PC-3 (cell line): Measurements from ENCODE around the gene C16orf74. TPM values are rescaled to one million over a fixed set of nuclear protein-coding genes. Genes with fewer than 3 reads are reported as not detected.

Source experiments
- ATAC-seq: fragments of 200-7000 bp; cut with Tn5 transposase; 2 replicates; pipeline ENCODE4 v1.9.1; 2020; ENCODE audit warnings: mild to moderate bottlenecking, moderate library complexity
- BruUV-seq: library from RNA; stranded (reverse); fragments of 400-500 nt; replicated peaks from 2 replicates; lab custom pipeline; 2021; lab: Mats Ljungman, UMichigan
- CTCF ChIA-PET: fragments of 300-600 bp; sonication (Branson Sonifier 250); formaldehyde crosslinking; loops from one replicate; lab custom pipeline; 2022; ENCODE audit warnings: antibody characterized with exemption; lab: Charles Lee
- POLR2A ChIA-PET: fragments of 300-600 bp; sonication (Branson Sonifier 250); formaldehyde crosslinking; loops from one replicate; lab custom pipeline; 2022; ENCODE audit warnings: antibody characterized with exemption; ENCODE audit not compliant: unreplicated experiment; lab: Charles Lee
- DNase-seq: peaks from one replicate; pipeline ENCODE4 v3.0.0-alpha.2; 2015
- H2AFZ ChIP-seq: fragments of 300-600 bp; sonication (generic); 2 replicates; pipeline ENCODE4 v1.6.0; 2016; ENCODE audit warnings: antibody characterized with exemption, low read length
- H3F3A ChIP-seq: fragments of 300-600 bp; sonication (generic); one replicate; pipeline ENCODE4 v1.6.0; 2017; ENCODE audit warnings: antibody characterized with exemption, low read length, control low read depth, mild to moderate bottlenecking; ENCODE audit not compliant: unreplicated experiment
- H3K27ac ChIP-seq: fragments of 300-600 bp; sonication (generic); 2 replicates; pipeline ENCODE4 v1.5.1; 2016; ENCODE audit warnings: mild to moderate bottlenecking, low read length
- H3K27me3 ChIP-seq: fragments of 300-600 bp; sonication (generic); 2 replicates; pipeline ENCODE4 v1.6.1; 2016; ENCODE audit warnings: low read length, mixed read lengths
- H3K36me3 ChIP-seq: fragments of 300-600 bp; sonication (generic); 2 replicates; pipeline ENCODE4 v1.6.1; 2016; ENCODE audit warnings: low read depth, mixed run types, low read length, mixed read lengths
- H3K4me1 ChIP-seq: fragments of 300-600 bp; sonication (generic); 2 replicates; pipeline ENCODE4 v1.5.1; 2016; ENCODE audit warnings: low read length; ENCODE audit not compliant: insufficient read depth
- H3K4me2 ChIP-seq: fragments of 300-600 bp; sonication (generic); 2 replicates; pipeline ENCODE4 v1.6.0; 2016; ENCODE audit warnings: low read length
- H3K4me3 ChIP-seq: fragments of 300-600 bp; sonication (generic); 2 replicates; pipeline ENCODE4 v1.5.1; 2016; ENCODE audit warnings: mild to moderate bottlenecking, low read length, mixed read lengths
- H3K79me2 ChIP-seq: fragments of 300-600 bp; sonication (generic); 2 replicates; pipeline ENCODE4 v1.6.1; 2017; ENCODE audit warnings: low read length, mixed read lengths
- H3K9ac ChIP-seq: fragments of 300-600 bp; sonication (generic); 2 replicates; pipeline ENCODE4 v1.6.0; 2016; ENCODE audit warnings: mild to moderate bottlenecking, low read length
- H3K9me2 ChIP-seq: fragments of 300-600 bp; sonication (generic); replicated peaks from 2 replicates; pipeline ENCODE4 v1.6.1; 2016; ENCODE audit warnings: mixed run types, low read length, mixed read lengths
- H3K9me3 ChIP-seq: fragments of 300-600 bp; sonication (generic); 2 replicates; pipeline ENCODE4 v1.6.1; 2016; ENCODE audit warnings: low read length, mixed read lengths
- H4K20me1 ChIP-seq: fragments of 300-600 bp; sonication (generic); 2 replicates; pipeline ENCODE4 v1.6.1; 2016; ENCODE audit warnings: low read length, mixed read lengths
- CTCF ChIP-seq: fragments of 300-600 bp; sonication (generic); conservative IDR thresholded peaks from 2 replicates; pipeline ENCODE4 v1.5.1; 2017; ENCODE audit warnings: antibody characterized with exemption, low read depth, mild to moderate bottlenecking, low read length
- EZH2 ChIP-seq: fragments of 300-600 bp; sonication (generic); IDR thresholded peaks from one replicate; pipeline ENCODE4 v1.6.1; 2017; ENCODE audit warnings: antibody characterized with exemption, mild to moderate bottlenecking, low read length; ENCODE audit not compliant: unreplicated experiment
- EZH2phosphoT487 ChIP-seq: fragments of 300-600 bp; sonication (generic); IDR thresholded peaks from 2 replicates; pipeline ENCODE4 v1.6.1; 2018; ENCODE audit warnings: mild to moderate bottlenecking, antibody characterized with exemption, low read length, borderline replicate concordance
- intact Hi-C: fragments of 100-400 bp; cut with micrococcal nuclease; formaldehyde crosslinking; loops from 2 replicates; pipeline ENCODE4 v1.9.0; 2023
- total RNA-seq: library from RNA; depleted of rRNA; stranded (reverse); fragments of >200 nt; gene quantifications from 2 replicates; pipeline ENCODE4 v1.2.3, GENCODE V29; 2014

The C16orf74 gene
- total RNA-seq, 1 experiment from 2014 or later = 71.0 TPM

- no peak for DNase-seq
- Histone ChIP-seq H3F3A (no peaks in the 10 kb centered on the region), H3K9me2 (no peaks in the 10 kb centered on the region), H2AFZ (no peak overlapping the region), H3K4me2 (no peak overlapping the region), H3K4me3 (no peak overlapping the region), H3K9ac (no peak overlapping the region), H4K20me1 (no peaks in the 10 kb centered on the region), H3K27me3 (no peaks in the 10 kb centered on the region), H3K36me3 (peaks cover 14% of the 10 kb centered on the region; the same call in 1 of the 2 replicates), H3K4me1 (no peaks in the 10 kb centered on the region), H3K79me2 (no peaks in the 10 kb centered on the region), H3K27ac (no peak overlapping the region), H3K9me3 (no peaks in the 10 kb centered on the region)
- ATAC-seq = no peak
- no TSS peak for BruUV-seq
- TF ChIP-seq EZH2phosphoT487 (no peak), CTCF (no peak), EZH2 (no peak)
- CTCF ChIA-PET = no interaction called here
- intact Hi-C loops = no loop called here
- POLR2A ChIA-PET = no interaction called here
These were observed 40.9 kb downstream of the C16orf74 start for GRCh38 chr16:85709766-85710585.

- Histone ChIP-seq H3K79me2 (no peaks in the 10 kb centered on the region), H3K4me1 (no peaks in the 10 kb centered on the region), H3K4me3 (no peak overlapping the region), H3K27me3 (no peaks in the 10 kb centered on the region), H3K9me3 (no peaks in the 10 kb centered on the region), H3K9me2 (no peaks in the 10 kb centered on the region), H3K27ac (no peak overlapping the region), H3K9ac (no peak overlapping the region), H4K20me1 (no peaks in the 10 kb centered on the region), H3K36me3 (peaks cover 14% of the 10 kb centered on the region; the same call in 1 of the 2 replicates), H3K4me2 (no peak overlapping the region), H3F3A (no peaks in the 10 kb centered on the region), H2AFZ (no peak overlapping the region)
- intact Hi-C loops = no loop called here
- no peak for DNase-seq
- CTCF ChIA-PET = no interaction called here
- no TSS peak for BruUV-seq
- TF ChIP-seq EZH2phosphoT487 (no peak), CTCF (no peak), EZH2 (no peak)
- no peak for ATAC-seq
- POLR2A ChIA-PET = no interaction called here
These were observed 42.6 kb downstream of the C16orf74 start for GRCh38 chr16:85708338-85708737.

GRCh38 chr16:85707528-85708095 lies 43.3 kb downstream of the C16orf74 start:
- no peak overlapping the region for H3K9ac ChIP-seq
- H4K20me1 ChIP-seq = no peaks in the 10 kb centered on the region
- DNase-seq (no peak), ATAC-seq (no peak)
- H3K36me3 ChIP-seq = peaks cover 10% of the 10 kb centered on the region; the same call in 1 of the 2 replicates
- no peaks in the 10 kb centered on the region for H3K4me1 ChIP-seq
- no peaks in the 10 kb centered on the region for H3K79me2 ChIP-seq
- TF ChIP-seq CTCF = no peak
- no peak for TF ChIP-seq EZH2phosphoT487
- no peak for TF ChIP-seq EZH2
- H3K4me3 ChIP-seq = no peak overlapping the region
- BruUV-seq = no TSS peak
- POLR2A ChIA-PET = no interaction called here
- H3F3A ChIP-seq = no peaks in the 10 kb centered on the region
- no peak overlapping the region for H3K27ac ChIP-seq
- H3K4me2 ChIP-seq = no peak overlapping the region
- CTCF ChIA-PET = no interaction called here
- H3K27me3 ChIP-seq = no peaks in the 10 kb centered on the region
- no peaks in the 10 kb centered on the region for H3K9me2 ChIP-seq
- no peaks in the 10 kb centered on the region for H3K9me3 ChIP-seq
- intact Hi-C loops = no loop called here
- H2AFZ ChIP-seq = no peak overlapping the region
